K562 (cell line): Measurements from ENCODE around the gene BAD. TPM values are rescaled to one million over a fixed set of nuclear protein-coding genes. Genes with fewer than 3 reads are reported as not detected.

Source experiments
- ATAC-seq: fragments of 200-7000 bp; cut with Tn5 transposase; 3 replicates; pipeline ENCODE4 v1.9.1; 2020; ENCODE audit warnings: moderate library complexity
- BruUV-seq: library from RNA; stranded (reverse); fragments of 400-500 nt; replicated peaks from 2 replicates; lab custom pipeline; 2021; lab: Mats Ljungman, UMichigan
- CTCF ChIA-PET: fragments of 300-600 bp; formaldehyde crosslinking; extraction: SDS; loops from one replicate; lab custom pipeline; 2021; ENCODE audit warnings: low intra/inter-chr PET ratio; lab: Yijun Ruan, JAX
- POLR2A ChIA-PET: fragments of 300-600, 350-650 bp; sonication (Branson Sonifier 250); formaldehyde crosslinking; extraction: SDS; loops from one replicate; lab custom pipeline; 2021; ENCODE audit warnings: antibody characterized with exemption, inconsistent platforms; lab: Yijun Ruan, JAX
- DNase-seq, 4 experiments: peaks; one replicate each; pipeline versions ENCODE4 v3.0.0 to v3.0.0-alpha.2; 2011 to 2018; ENCODE audit warnings: low spot score in 3 of 4, mixed read lengths in 3 of 4; ENCODE audit errors: extremely low read depth in 1 of 4
- FAIRE-seq: peaks from 2 replicates; lab custom pipeline; 2011; peaks lifted over from hg19 to GRCh38; lab: Jason Lieb, UNC
- H2AFZ ChIP-seq: 2 replicates; pipeline ENCODE4 v1.6.0; 2011; ENCODE audit warnings: low read depth, low read length, control low read depth, inconsistent platforms
- H3K27ac ChIP-seq: fragments of 200-600 bp; 3 replicates; pipeline ENCODE4 v1.8.0; 2011; ENCODE audit warnings: low read depth, mild to moderate bottlenecking, control low read depth, inconsistent platforms, low read length, moderate library complexity, mixed read lengths; ENCODE audit errors: extremely low read depth
- H3K27me3 ChIP-seq, 2 experiments: fragments of 300-600 bp in 1 of 2; 2 replicates in 1 of 2; 3 replicates in 1 of 2; pipeline versions ENCODE4 v1.6.0 to v1.8.0; 2011; ENCODE audit warnings: inconsistent platforms in 2 of 2, low read length in 2 of 2, mild to moderate bottlenecking in 1 of 2, mixed read lengths in 1 of 2, moderate library complexity in 1 of 2; ENCODE audit not compliant: control insufficient read depth in 2 of 2, insufficient read depth in 2 of 2
- H3K36me3 ChIP-seq: fragments of 300-600 bp; 3 replicates; pipeline ENCODE4 v1.8.0; 2011; ENCODE audit warnings: mild to moderate bottlenecking, low read length, inconsistent platforms; ENCODE audit not compliant: control insufficient read depth, insufficient read depth
- H3K4me1 ChIP-seq, 2 experiments: fragments of 200-600 bp in 1 of 2; replicated peaks in 1 of 2; 2 replicates in 1 of 2; 3 replicates in 1 of 2; pipeline versions ENCODE4 v1.5.1 to v1.8.0; 2011; ENCODE audit warnings: inconsistent platforms in 2 of 2, low read length in 2 of 2, mild to moderate bottlenecking in 1 of 2, mixed read lengths in 1 of 2, moderate library complexity in 1 of 2; ENCODE audit not compliant: control insufficient read depth in 2 of 2, insufficient read depth in 2 of 2
- H3K4me2 ChIP-seq: 2 replicates; pipeline ENCODE4 v1.6.1; 2011; ENCODE audit warnings: low read length, control low read depth, inconsistent platforms, mixed read lengths; ENCODE audit not compliant: insufficient read depth
- H3K4me3 ChIP-seq: fragments of 200-600 bp; sonication (generic), shearing (Covaris generic); 2 replicates; pipeline ENCODE4 v1.5.1; 2016; ENCODE audit warnings: control low read depth, inconsistent platforms
- H3K79me2 ChIP-seq: fragments of 200-600 bp; 3 replicates; pipeline ENCODE4 v1.8.0; 2011; ENCODE audit warnings: low read length, inconsistent platforms; ENCODE audit not compliant: control insufficient read depth, insufficient read depth
- H3K9ac ChIP-seq, 2 experiments: 2 replicates each; pipeline versions ENCODE4 v1.6.0 to v1.6.1; 2011; ENCODE audit warnings: low read depth in 2 of 2, low read length in 2 of 2, control low read depth in 1 of 2, inconsistent platforms in 1 of 2, mild to moderate bottlenecking in 1 of 2, mixed read lengths in 1 of 2; ENCODE audit not compliant: insufficient read depth in 1 of 2
- H3K9me1 ChIP-seq: one replicate; pipeline ENCODE4 v1.6.0; 2011; ENCODE audit warnings: inconsistent platforms, mild to moderate bottlenecking, low read length, moderate library complexity; ENCODE audit not compliant: control insufficient read depth, insufficient read depth
- H3K9me3 ChIP-seq: replicated peaks from 2 replicates; pipeline ENCODE4 v1.5.1; 2011; ENCODE audit warnings: low read depth, low read length, inconsistent platforms; ENCODE audit not compliant: control insufficient read depth, insufficient read depth
- H4K20me1 ChIP-seq: replicated peaks from 2 replicates; pipeline ENCODE4 v1.6.1; 2011; ENCODE audit warnings: low read length, inconsistent platforms, mixed read lengths; ENCODE audit not compliant: control insufficient read depth, insufficient read depth
- CEBPG ChIP-seq, 3 experiments: fragments of 200-800 bp in 1 of 3; sonication (Bioruptor generic) in 1 of 3; sonication (generic) in 1 of 3; formaldehyde crosslinking in 1 of 3; IDR thresholded peaks in 2 of 3; conservative IDR thresholded peaks in 1 of 3; 2 replicates each; pipeline versions ENCODE4 v1.6.1 to v1.8.0; 2016 to 2022; ENCODE audit warnings: missing compliant biosample characterization in 2 of 3, missing genetic modification characterization in 2 of 3, mild to moderate bottlenecking in 1 of 3, missing genetic modification reagents in 1 of 3
- DPF2 ChIP-seq: fragments of 450-650 bp; IDR thresholded peaks from 2 replicates; pipeline ENCODE4 v1.6.1; 2016
- E2F5 ChIP-seq: sonication (generic); formaldehyde crosslinking; IDR thresholded peaks from 2 replicates; pipeline ENCODE4 v1.8.0; 2022; ENCODE audit warnings: mild to moderate bottlenecking, missing genetic modification reagents
- GATA2 ChIP-seq: sonication (generic); formaldehyde crosslinking; IDR thresholded peaks from 2 replicates; pipeline ENCODE4 v1.4.0; 2020; ENCODE audit warnings: mild to moderate bottlenecking, missing genetic modification reagents
- JUN ChIP-seq, 2 experiments: sonication (generic) in 1 of 2; formaldehyde crosslinking in 1 of 2; IDR thresholded peaks; 2 replicates each; pipeline versions ENCODE4 v1.6.1 to v1.8.0; 2012 to 2022; ENCODE audit warnings: borderline replicate concordance in 2 of 2, mild to moderate bottlenecking in 2 of 2, improper control_type of control experiment in 1 of 2, low read depth in 1 of 2, low read length in 1 of 2, missing genetic modification reagents in 1 of 2
- LCOR ChIP-seq: sonication (generic); formaldehyde crosslinking; IDR thresholded peaks from 2 replicates; pipeline ENCODE4 v1.8.0; 2022; ENCODE audit warnings: mild to moderate bottlenecking, missing genetic modification reagents
- MNT ChIP-seq, 2 experiments: fragments of 450-650 bp; conservative IDR thresholded peaks; 2 replicates each; pipeline ENCODE4 v1.6.1; 2017; ENCODE audit warnings: mild to moderate bottlenecking in 2 of 2, moderate library complexity in 2 of 2
- RBFOX2 ChIP-seq: fragments of 200-400 bp; formaldehyde crosslinking; IDR thresholded peaks from 2 replicates; pipeline ENCODE4 v1.6.1; 2017; ENCODE audit warnings: low read depth, mild to moderate bottlenecking, low read length, moderate library complexity
- RCOR1 ChIP-seq, 2 experiments: IDR thresholded peaks; 2 replicates each; pipeline ENCODE4 v1.6.1; 2012; ENCODE audit warnings: low read depth in 2 of 2, low read length in 2 of 2, borderline replicate concordance in 1 of 2, improper control_type of control experiment in 1 of 2
- SP1 ChIP-seq: sonication (generic); formaldehyde crosslinking; IDR thresholded peaks from 2 replicates; pipeline ENCODE4 v1.8.1; 2022; ENCODE audit warnings: mild to moderate bottlenecking, missing genetic modification reagents
- WHSC1 ChIP-seq: IDR thresholded peaks from one replicate; pipeline ENCODE4 v1.6.1; 2012; ENCODE audit warnings: low read length, control low read depth, inconsistent platforms
- ZBED1 ChIP-seq: IDR thresholded peaks from 2 replicates; pipeline ENCODE4 v1.6.1; 2014
- ZFP36 ChIP-seq: fragments of 150-350 bp; IDR thresholded peaks from 2 replicates; pipeline ENCODE4 v1.6.1; 2018; ENCODE audit warnings: low read length, low read depth; ENCODE audit not compliant: partially characterized antibody
- ZNF232 ChIP-seq: sonication (generic); formaldehyde crosslinking; IDR thresholded peaks from 2 replicates; pipeline ENCODE4 v1.8.0; 2022; ENCODE audit warnings: mild to moderate bottlenecking, missing genetic modification reagents
- WGBS: fragments of 100-300 bp; shearing (Covaris generic); methylation state at CpG from one replicate; pipeline ENCODE4 v1.1.6; 2016; ENCODE audit warnings: low coverage, mixed read lengths; ENCODE audit not compliant: insufficient coverage; ENCODE audit errors: missing lambda C conversion rate; 5-methylcytosine and 5-hydroxymethylcytosine counted together
- in situ Hi-C: fragments of 300-500 bp; cut with MboI; formaldehyde crosslinking; loops from 4 replicates; pipeline ENCODE4 v1.15.0; 2018; ENCODE audit warnings: inconsistent platforms, mixed read lengths
- intact Hi-C: fragments of 100-400 bp; cut with micrococcal nuclease; formaldehyde crosslinking; loops from 2 replicates; pipeline ENCODE4 v1.14.2; 2022
- polyA plus RNA-seq, 8 experiments: library from polyadenylated mRNA; depleted of rRNA in 4 of 8; stranded (reverse) in 5 of 8; unstranded in 3 of 8; fragments of >200 nt; fragmentation: Nextera tagmentation in 2 of 8; fragmentation: Illumina TruSeq in 1 of 8; extraction: Ambion mirVana in 2 of 8; extraction: Trizol in 1 of 8; gene quantifications; 2 replicates each; pipeline versions ENCODE4 v1.2.1 to v1.2.3, GENCODE V29; 2011 to 2014; ENCODE audit warnings: inconsistent platforms in 1 of 8, missing spikeins in 1 of 8
- total RNA-seq, 7 experiments: library from RNA; depleted of rRNA in 6 of 7; stranded (reverse); fragments of >200 nt in 6 of 7; fragmentation: Illumina TruSeq in 2 of 7; extraction: Trizol in 2 of 7; gene quantifications; 2 replicates each; pipeline versions ENCODE4 v1.2.1 to v1.2.3, GENCODE V29; 2011 to 2021; ENCODE audit warnings: low replicate concordance in 1 of 7

BAD gene
- total and polyA plus RNA-seq, 9 of the 15 experiments (the other 6 are each of a cell fraction or from before 2014, with no cell fraction given): 0.61 to 45.6 (median 11.8) TPM

GRCh38 chr11:64246621-64246870 lies 37.9 kb downstream of the BAD start (continued):
- peak; percentile 90 for TF ChIP-seq ZFP36

- Histone ChIP-seq H3K27me3 (no peaks in the 10 kb centered on the region), H4K20me1 (0 out of 2 replicates have a peak, but pooled peaks cover 3% of the 10 kb centered on the region), H3K4me1 (peaks cover 41 to 90% of the 10 kb centered on the region in 2 experiments), H3K9ac (peak overlapping the region; percentile 95 to 98), H3K4me2 (peak overlapping the region; percentile 99), H3K9me1 (no peaks in the 10 kb centered on the region), H3K9me3 (no peaks in the 10 kb centered on the region), H3K36me3 (peaks cover 37% of the 10 kb centered on the region), H2AFZ (0 out of 2 replicates have a peak overlapping the region, but pooled peaks have one; percentile 8), H3K27ac (peak overlapping the region; percentile 98), H3K4me3 (peak overlapping the region; percentile 98), H3K79me2 (peaks cover 49% of the 10 kb centered on the region)
- DNase-seq (peak; percentile 47 to 85 (median 62)), ATAC-seq (no peak), FAIRE-seq (no peak)
- CTCF ChIA-PET: no interaction called here
- in situ Hi-C loops (no loop called here), intact Hi-C loops (loop anchor here (2.0 to 10.0 kb wide), 3 partner anchors 23 to 59 kb away; partner anchors contain the start of genes CATSPERZ, ESRRA and FERMT3)
- under 1% methylated on average over 43 of the region's 46 CpGs for WGBS
- POLR2A ChIA-PET: interaction anchor here (0.7 to 7.8 kb wide), 10 partner anchors 10 to 1874 kb away, joined by 3 to 58 read pairs (median 4); partner anchors contain the start of genes FERMT3, STIP1 and VEGFB
- no TSS peak for BruUV-seq
- TF ChIP-seq ZFP36 (peak; percentile 40), DPF2 (peak; percentile 73), MNT (conservative IDR thresholded peaks at IDR 0.05) (peak; percentile 32 to 66; a peak in 3 of 4 replicates), WHSC1 (no peak), SP1 (CRISPR knock-in tag) (no peak; the same call in 1 of the 2 replicates), ZNF232 (no peak), GATA2 (CRISPR knock-in tag) (no peak), CEBPG (CRISPR knock-in tag; IDR thresholded peaks at IDR 0.05) (no peak), CEBPG (tag; conservative IDR thresholded peaks at IDR 0.05 in 1 of 2, IDR thresholded peaks at IDR 0.05 in 1 of 2) (no peak), JUN (IDR thresholded peaks at IDR 0.05; ENCODE audit: borderline replicate concordance, low read depth, low read length) (peak; percentile 60; the same call in 1 of the 2 replicates), JUN (CRISPR knock-in tag; IDR thresholded peaks at IDR 0.05; ENCODE audit: borderline replicate concordance) (no peak; the same call in 1 of the 2 replicates), LCOR (CRISPR knock-in tag) (no peak), E2F5 (no peak), RBFOX2 (peak; percentile 83), RCOR1 (IDR thresholded peaks at IDR 0.05; ENCODE audit: borderline replicate concordance in 1 of 2, low read depth in 2 of 2, low read length in 2 of 2) (peak in 1 of 2 experiments; percentile 80; a peak in 2 of 4 replicates), ZBED1 (peak; percentile 50; the same call in 1 of the 2 replicates)
Measured at GRCh38 chr11:64245797-64246620, 38.5 kb downstream of the BAD start.
